Smooth muscle cell (in vitro differentiated cells): ENCODE results near the gene GALK1. TPM values are rescaled to one million over a fixed set of nuclear protein-coding genes. Genes with fewer than 3 reads are reported as not detected.

Source experiments
- DNase-seq: peaks from one replicate; lab custom pipeline; 2025; ENCODE audit not compliant: unreplicated experiment; lab: John Stamatoyannopoulos, UW
- H2AFZ ChIP-seq: fragments of 200-600 bp; sonication (generic); 2 replicates; pipeline ENCODE4 v1.6.0; 2016; ENCODE audit warnings: antibody characterized with exemption, low read depth, mild to moderate bottlenecking
- H3F3A ChIP-seq: fragments of 200-600 bp; sonication (generic); 2 replicates; pipeline ENCODE4 v1.6.0; 2017; ENCODE audit warnings: antibody characterized with exemption, low read depth
- H3K27ac ChIP-seq: fragments of 200-600 bp; sonication (generic); 2 replicates; pipeline ENCODE4 v1.5.1; 2016; ENCODE audit warnings: low read depth, mild to moderate bottlenecking
- H3K27me3 ChIP-seq: fragments of 200-600 bp; sonication (generic); 2 replicates; pipeline ENCODE4 v1.6.1; 2016; ENCODE audit warnings: low read depth, mild to moderate bottlenecking
- H3K36me3 ChIP-seq: fragments of 200-600 bp; sonication (generic); 2 replicates; pipeline ENCODE4 v1.5.1; 2016; ENCODE audit warnings: low read depth
- H3K4me1 ChIP-seq: fragments of 200-600 bp; sonication (generic); 2 replicates; pipeline ENCODE4 v1.5.1; 2016; ENCODE audit warnings: low read depth
- H3K4me2 ChIP-seq: fragments of 200-600 bp; sonication (generic); 2 replicates; pipeline ENCODE4 v1.6.0; 2016; ENCODE audit warnings: mild to moderate bottlenecking
- H3K4me3 ChIP-seq: fragments of 200-600 bp; sonication (generic); 2 replicates; pipeline ENCODE4 v1.5.1; 2016; ENCODE audit warnings: mild to moderate bottlenecking
- H3K79me2 ChIP-seq: fragments of 200-600 bp; sonication (generic); 2 replicates; pipeline ENCODE4 v1.6.0; 2016; ENCODE audit warnings: low read depth, mild to moderate bottlenecking
- H3K9ac ChIP-seq: fragments of 200-600 bp; sonication (generic); 2 replicates; pipeline ENCODE4 v1.6.0; 2016; ENCODE audit warnings: low read depth
- H3K9me3 ChIP-seq: fragments of 200-600 bp; sonication (generic); replicated peaks from 2 replicates; pipeline ENCODE4 v1.5.1; 2016; ENCODE audit warnings: low read depth
- H4K20me1 ChIP-seq: fragments of 200-600 bp; sonication (generic); 2 replicates; pipeline ENCODE4 v1.6.0; 2016; ENCODE audit warnings: low read depth
- WGBS: methylation state at CpG from one replicate; pipeline ENCODE4 v1.1.7; 2016; ENCODE audit warnings: low lambda C conversion rate; 5-methylcytosine and 5-hydroxymethylcytosine counted together
- microRNA-seq: library from miRNA; unstranded; fragments of <30 nt; microRNA quantifications from one replicate; pipeline ENCODE4, GENCODE V29; 2016; ENCODE audit warnings: borderline number of aligned reads
- polyA plus RNA-seq: library from polyadenylated mRNA; unstranded; fragments of >200 nt; fragmentation: Nextera tagmentation; extraction: Ambion mirVana; gene quantifications from 2 replicates; pipeline ENCODE4 v1.2.1, GENCODE V29; 2016
- total RNA-seq: library from RNA; depleted of rRNA; stranded (reverse); fragments of >200 nt; gene quantifications from 2 replicates; pipeline ENCODE4 v1.2.3, GENCODE V29; 2014
- TF ChIP-seq, protein P1 (sequence below): fragments of 200-600 bp; sonication (generic); IDR thresholded peaks from 2 replicates; pipeline ENCODE4 v1.5.1; 2017; ENCODE audit warnings: borderline replicate concordance, mild to moderate bottlenecking, antibody characterized with exemption; ENCODE audit not compliant: insufficient read depth, poor library complexity, severe bottlenecking

The GALK1 gene
- total and polyA plus RNA-seq, 2 experiments from 2014 or later: 31.1 to 108 TPM

GRCh38 chr17:75719732-75720131 is 45.3 kb downstream of the GALK1 start:
- Histone ChIP-seq H3K4me2 (no peak overlapping the region), H3K4me1 (no peaks in the 10 kb centered on the region), H3K27me3 (peaks cover 41% of the 10 kb centered on the region), H3K36me3 (no peaks in the 10 kb centered on the region), H3K27ac (no peak overlapping the region), H4K20me1 (peaks cover 14% of the 10 kb centered on the region), H3F3A (no peaks in the 10 kb centered on the region), H2AFZ (no peak overlapping the region), H3K9ac (no peak overlapping the region), H3K4me3 (no peak overlapping the region), H3K9me3 (no peaks in the 10 kb centered on the region), H3K79me2 (no peaks in the 10 kb centered on the region)
- TF ChIP-seq, protein P1, sequence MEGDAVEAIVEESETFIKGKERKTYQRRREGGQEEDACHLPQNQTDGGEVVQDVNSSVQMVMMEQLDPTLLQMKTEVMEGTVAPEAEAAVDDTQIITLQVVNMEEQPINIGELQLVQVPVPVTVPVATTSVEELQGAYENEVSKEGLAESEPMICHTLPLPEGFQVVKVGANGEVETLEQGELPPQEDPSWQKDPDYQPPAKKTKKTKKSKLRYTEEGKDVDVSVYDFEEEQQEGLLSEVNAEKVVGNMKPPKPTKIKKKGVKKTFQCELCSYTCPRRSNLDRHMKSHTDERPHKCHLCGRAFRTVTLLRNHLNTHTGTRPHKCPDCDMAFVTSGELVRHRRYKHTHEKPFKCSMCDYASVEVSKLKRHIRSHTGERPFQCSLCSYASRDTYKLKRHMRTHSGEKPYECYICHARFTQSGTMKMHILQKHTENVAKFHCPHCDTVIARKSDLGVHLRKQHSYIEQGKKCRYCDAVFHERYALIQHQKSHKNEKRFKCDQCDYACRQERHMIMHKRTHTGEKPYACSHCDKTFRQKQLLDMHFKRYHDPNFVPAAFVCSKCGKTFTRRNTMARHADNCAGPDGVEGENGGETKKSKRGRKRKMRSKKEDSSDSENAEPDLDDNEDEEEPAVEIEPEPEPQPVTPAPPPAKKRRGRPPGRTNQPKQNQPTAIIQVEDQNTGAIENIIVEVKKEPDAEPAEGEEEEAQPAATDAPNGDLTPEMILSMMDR: no peak
- WGBS: 94% methylated on average over 2 of the region's 2 CpGs
- no peak for DNase-seq

GRCh38 chr17:75712446-75712845 is 52.5 kb downstream of the GALK1 start:
- Histone ChIP-seq H3K36me3 (no peaks in the 10 kb centered on the region), H4K20me1 (no peaks in the 10 kb centered on the region), H3K9me3 (no peaks in the 10 kb centered on the region), H2AFZ (no peak overlapping the region), H3K4me1 (no peaks in the 10 kb centered on the region), H3K27ac (no peak overlapping the region), H3K4me3 (no peak overlapping the region), H3K4me2 (no peak overlapping the region), H3F3A (no peaks in the 10 kb centered on the region), H3K79me2 (no peaks in the 10 kb centered on the region), H3K27me3 (no peaks in the 10 kb centered on the region), H3K9ac (no peak overlapping the region)
- TF ChIP-seq, protein P1: no peak
- no peak for DNase-seq
- WGBS: 79% methylated on average over 2 of the region's 2 CpGs

Small RNA genes lying within 50 kb of the gene (microRNA-seq; reads per million reads assigned to microRNA genes)
- not detected for gene MIR4738

Other genes with a start within 250 kb of the GALK1 start
- 2.6 and 4.2 TPM in 2 replicates for gene CASKIN2, start 249.7 kb downstream of the GALK1 start, total RNA-seq
- 8.0 and 10.9 TPM in 2 replicates for gene CASKIN2, start 249.7 kb downstream of the GALK1 start, polyA plus RNA-seq
- 12.5 and 15.1 TPM in 2 replicates for gene TSEN54, start 248.7 kb downstream of the GALK1 start, total RNA-seq
- 15.1 and 27.7 TPM in 2 replicates for gene TSEN54, start 248.7 kb downstream of the GALK1 start, polyA plus RNA-seq
- 7.6 and 9.9 TPM in 2 replicates for gene LLGL2, start 239.5 kb downstream of the GALK1 start, total RNA-seq
- 12.7 and 33.5 TPM in 2 replicates for gene LLGL2, start 239.5 kb downstream of the GALK1 start, polyA plus RNA-seq
- 10.5 and 14.7 TPM in 2 replicates for gene MYO15B, start 177.4 kb downstream of the GALK1 start, total RNA-seq
- 17.5 and 43.9 TPM in 2 replicates for gene MYO15B, start 177.4 kb downstream of the GALK1 start, polyA plus RNA-seq
- gene SMIM5, start 131.8 kb downstream of the GALK1 start, total RNA-seq: 0.13 and 1.7 TPM in 2 replicates
- 0.80 and 1.2 TPM in 2 replicates for gene SMIM5, start 131.8 kb downstream of the GALK1 start, polyA plus RNA-seq
- gene RECQL5, start 98.0 kb downstream of the GALK1 start, total RNA-seq: 12.5 and 38.2 TPM in 2 replicates
- 15.4 and 15.7 TPM in 2 replicates for gene RECQL5, start 98.0 kb downstream of the GALK1 start, polyA plus RNA-seq
- 75.4 and 87.7 TPM in 2 replicates for gene SAP30BP, start 97.9 kb downstream of the GALK1 start, total RNA-seq
- 119 and 135 TPM in 2 replicates for gene SAP30BP, start 97.9 kb downstream of the GALK1 start, polyA plus RNA-seq
- 66.0 and 83.8 TPM in 2 replicates for gene ITGB4, start 43.7 kb downstream of the GALK1 start, total RNA-seq
- 47.2 and 233 TPM in 2 replicates for gene ITGB4, start 43.7 kb downstream of the GALK1 start, polyA plus RNA-seq
- gene UNK, start 19.6 kb upstream of the GALK1 start, total RNA-seq: 25.4 and 39.5 TPM in 2 replicates
- 26.8 and 31.5 TPM in 2 replicates for gene UNK, start 19.6 kb upstream of the GALK1 start, polyA plus RNA-seq
- 4.5 TPM in 2 replicates for gene UNC13D, start 79.2 kb upstream of the GALK1 start, total RNA-seq
- gene UNC13D, start 79.2 kb upstream of the GALK1 start, polyA plus RNA-seq: 2.4 and 9.6 TPM in 2 replicates
- 26.4 and 27.6 TPM in 2 replicates for gene WBP2, start 90.1 kb upstream of the GALK1 start, total RNA-seq
- 91.4 and 111 TPM in 2 replicates for gene WBP2, start 90.1 kb upstream of the GALK1 start, polyA plus RNA-seq
- 3.8 and 8.7 TPM in 2 replicates for gene TRIM47, start 113.4 kb upstream of the GALK1 start, total RNA-seq
- 16.1 and 31.7 TPM in 2 replicates for gene TRIM47, start 113.4 kb upstream of the GALK1 start, polyA plus RNA-seq
- 9.8 and 13.3 TPM in 2 replicates for gene TRIM65, start 131.8 kb upstream of the GALK1 start, total RNA-seq
- 15.4 and 17.4 TPM in 2 replicates for gene TRIM65, start 131.8 kb upstream of the GALK1 start, polyA plus RNA-seq
- 32.6 and 48.4 TPM in 2 replicates for gene MRPL38, start 139.7 kb upstream of the GALK1 start, total RNA-seq
- 90.5 and 107 TPM in 2 replicates for gene MRPL38, start 139.7 kb upstream of the GALK1 start, polyA plus RNA-seq
- gene FBF1, start 175.8 kb upstream of the GALK1 start, total RNA-seq: 8.4 and 21.8 TPM in 2 replicates
- 4.6 and 8.2 TPM in 2 replicates for gene FBF1, start 175.8 kb upstream of the GALK1 start, polyA plus RNA-seq
- 35.3 and 46.7 TPM in 2 replicates for gene ACOX1, start 214.0 kb upstream of the GALK1 start, total RNA-seq
- 25.9 and 30.2 TPM in 2 replicates for gene ACOX1, start 214.0 kb upstream of the GALK1 start, polyA plus RNA-seq
- gene TEN1, start 214.0 kb upstream of the GALK1 start, total RNA-seq: 4.2 and 15.5 TPM in 2 replicates
- 19.2 and 25.6 TPM in 2 replicates for gene TEN1, start 214.0 kb upstream of the GALK1 start, polyA plus RNA-seq
- gene CDK3, start 235.7 kb upstream of the GALK1 start, total RNA-seq: 1.0 and 1.2 TPM in 2 replicates
- gene CDK3, start 235.7 kb upstream of the GALK1 start, polyA plus RNA-seq: 3.9 and 10.2 TPM in 2 replicates